DMS53 (cell line): ENCODE data around the gene RASA2.
A peak's percentile ranks its signal among the peaks of the same experiment; 100 is the strongest.

ENCODE experiments used
- DNase-seq: peaks from one replicate; lab custom pipeline; 2025; lab: John Stamatoyannopoulos, UW

RASA2 gene

GRCh38 chr3:141537856-141538255, 51.0 kb downstream of the RASA2 start:
- no peak for DNase-seq

GRCh38 chr3:141538568-141539240, 51.9 kb downstream of the RASA2 start:
- DNase-seq = no peak

DNA sequence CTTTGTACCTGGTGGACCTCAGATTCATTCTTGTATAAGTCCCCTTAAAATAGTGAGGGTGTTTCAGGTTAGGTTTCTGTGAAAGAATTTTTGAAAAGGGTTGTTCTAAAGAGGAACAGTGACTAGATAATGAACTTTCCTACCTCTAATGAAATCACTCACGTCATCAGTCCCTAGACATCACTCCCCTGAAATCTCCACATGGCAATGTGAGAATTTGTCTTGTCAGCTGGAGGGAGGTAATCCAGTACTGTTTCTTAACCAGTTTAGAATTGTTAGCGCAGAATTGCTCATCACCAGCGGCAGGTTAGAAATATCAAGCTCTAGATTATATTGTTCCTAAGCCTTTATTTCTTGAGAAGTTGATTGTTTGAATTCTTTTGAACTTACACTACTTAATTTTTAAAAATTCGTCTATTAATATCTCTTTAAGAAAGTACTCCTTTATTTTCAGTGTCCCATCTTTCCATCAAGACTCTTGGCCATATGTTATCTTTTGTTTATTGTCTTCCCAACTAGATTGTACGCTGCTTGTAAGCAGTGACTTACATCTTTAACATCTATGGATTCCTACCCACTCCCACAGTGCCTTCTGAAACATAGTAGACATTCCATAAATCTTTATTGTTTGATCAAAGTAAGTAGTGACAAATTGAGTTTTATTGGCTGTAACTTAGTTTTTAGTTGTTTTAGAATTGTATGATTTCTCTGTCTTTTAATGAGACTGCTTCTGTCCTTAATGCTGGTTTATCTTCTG, 52.8 kb downstream of the RASA2 start:
- no peak for DNase-seq

GRCh38 chr3:141540531-141540930, 53.7 kb downstream of the RASA2 start:
- DNase-seq = no peak

DNA sequence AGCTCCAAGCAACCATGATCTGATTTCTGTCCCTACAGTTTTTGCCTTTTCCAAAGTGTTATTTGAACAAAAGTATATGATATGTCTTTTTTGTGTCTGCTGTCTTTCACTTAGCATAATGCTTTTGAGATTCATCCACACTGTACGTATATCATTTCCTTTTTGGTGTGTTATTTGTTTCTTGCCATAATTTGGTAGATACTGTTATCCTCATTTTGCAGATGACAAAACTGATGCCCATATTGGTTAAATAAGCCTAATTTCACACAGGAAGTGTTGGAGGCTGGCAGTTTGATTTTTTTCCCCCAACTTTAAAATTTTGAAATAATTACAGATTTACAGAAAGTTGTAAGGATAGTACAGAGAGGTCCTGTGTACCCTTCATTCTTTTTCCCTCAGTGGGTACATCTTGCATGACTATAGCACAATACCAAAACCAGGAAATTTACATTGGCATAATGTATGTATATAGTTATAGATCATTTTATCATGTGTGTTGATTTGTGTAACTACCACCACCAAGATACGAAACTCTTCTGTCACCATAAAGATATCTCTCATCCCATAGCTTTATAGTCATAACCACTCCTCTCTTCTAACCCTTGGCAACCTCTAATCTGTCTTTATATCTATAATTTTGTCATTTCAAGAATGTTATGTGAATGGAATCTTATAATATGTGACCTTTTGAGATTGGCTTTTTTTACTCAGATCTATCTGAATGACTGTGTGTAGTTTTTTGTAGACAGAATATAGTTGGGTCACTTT, 55.6 kb downstream of the RASA2 start:
- DNase-seq = no peak

DNA sequence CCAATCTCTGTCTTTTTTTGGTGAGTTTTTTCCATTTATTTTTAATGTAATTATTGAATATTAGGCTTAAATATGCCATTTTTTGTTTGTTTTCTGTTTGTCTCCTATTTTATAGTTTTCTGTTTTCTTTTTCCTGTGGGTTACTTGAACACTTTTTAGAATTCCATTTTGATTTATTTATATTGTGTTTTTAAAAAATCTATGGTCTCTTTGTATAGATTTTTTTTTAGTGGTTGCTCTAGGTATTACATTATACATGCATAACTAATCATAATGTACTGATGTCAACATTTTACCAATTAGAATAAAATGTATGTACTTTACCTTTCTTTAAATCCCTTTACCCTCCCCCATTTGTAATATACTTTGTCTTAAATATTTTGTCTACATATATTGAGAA, 56.2 kb downstream of the RASA2 start:
- DNase-seq = no peak

GRCh38 chr3:141544697-141545096, 57.9 kb downstream of the RASA2 start:
- peak; percentile 29 for DNase-seq

DNA sequence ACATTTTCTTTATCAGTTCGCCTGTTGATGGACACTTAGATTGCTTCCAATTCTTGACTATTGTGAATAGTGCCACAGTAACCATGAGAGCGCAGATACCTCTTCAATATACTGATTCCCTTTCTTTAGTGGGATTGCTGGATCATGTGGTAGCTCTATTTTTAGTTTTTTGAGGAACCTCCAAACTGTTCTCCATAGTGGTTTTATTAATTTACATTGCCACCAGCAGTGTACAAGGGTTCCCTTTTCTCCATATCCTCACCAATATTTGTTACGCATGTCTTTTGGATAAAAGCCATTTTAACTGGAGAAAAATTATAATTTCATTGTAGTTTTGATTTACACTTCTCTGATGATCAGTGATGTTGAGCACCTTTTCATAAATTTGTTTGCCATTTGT, 59.3 kb downstream of the RASA2 start:
- no peak for DNase-seq

DNA sequence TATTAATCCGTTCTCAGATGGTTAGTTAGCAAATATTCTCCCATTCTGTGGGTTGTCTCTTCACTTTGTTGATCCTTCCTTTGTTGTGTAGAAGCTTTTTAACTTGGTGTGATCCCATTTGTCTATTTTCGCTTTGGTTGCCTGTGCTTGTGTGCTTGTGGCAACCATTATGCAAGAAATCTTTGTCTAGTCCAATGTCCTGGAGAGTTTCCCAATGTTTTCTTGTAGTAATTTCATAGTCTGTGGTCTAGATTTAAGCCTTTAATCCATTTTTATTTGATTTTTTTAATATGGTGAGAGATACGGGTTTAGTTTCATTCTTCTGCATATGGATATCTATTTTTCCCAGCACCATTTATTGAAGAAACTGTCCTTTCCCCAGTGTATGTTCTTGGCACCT, 59.8 kb downstream of the RASA2 start:
- no peak for DNase-seq

DNA sequence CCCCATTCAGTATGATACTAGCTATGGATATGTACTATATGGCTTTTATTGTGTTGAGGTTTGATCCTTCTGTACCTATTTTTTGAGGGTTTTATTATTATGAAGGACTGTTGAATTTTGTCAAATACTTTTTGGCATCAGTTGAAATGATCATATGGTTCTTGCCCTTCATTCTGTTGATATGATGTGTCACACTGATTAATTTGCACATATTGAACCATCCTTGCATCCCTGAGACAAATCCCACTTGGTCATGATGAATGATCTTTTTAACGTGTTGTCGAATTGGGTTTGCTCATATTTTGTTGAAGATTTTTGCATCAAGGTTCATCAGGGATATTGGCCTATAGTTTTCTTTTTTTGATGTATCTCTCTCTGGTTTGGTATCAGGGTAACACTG, 61.0 kb downstream of the RASA2 start:
- no peak for DNase-seq

DNA sequence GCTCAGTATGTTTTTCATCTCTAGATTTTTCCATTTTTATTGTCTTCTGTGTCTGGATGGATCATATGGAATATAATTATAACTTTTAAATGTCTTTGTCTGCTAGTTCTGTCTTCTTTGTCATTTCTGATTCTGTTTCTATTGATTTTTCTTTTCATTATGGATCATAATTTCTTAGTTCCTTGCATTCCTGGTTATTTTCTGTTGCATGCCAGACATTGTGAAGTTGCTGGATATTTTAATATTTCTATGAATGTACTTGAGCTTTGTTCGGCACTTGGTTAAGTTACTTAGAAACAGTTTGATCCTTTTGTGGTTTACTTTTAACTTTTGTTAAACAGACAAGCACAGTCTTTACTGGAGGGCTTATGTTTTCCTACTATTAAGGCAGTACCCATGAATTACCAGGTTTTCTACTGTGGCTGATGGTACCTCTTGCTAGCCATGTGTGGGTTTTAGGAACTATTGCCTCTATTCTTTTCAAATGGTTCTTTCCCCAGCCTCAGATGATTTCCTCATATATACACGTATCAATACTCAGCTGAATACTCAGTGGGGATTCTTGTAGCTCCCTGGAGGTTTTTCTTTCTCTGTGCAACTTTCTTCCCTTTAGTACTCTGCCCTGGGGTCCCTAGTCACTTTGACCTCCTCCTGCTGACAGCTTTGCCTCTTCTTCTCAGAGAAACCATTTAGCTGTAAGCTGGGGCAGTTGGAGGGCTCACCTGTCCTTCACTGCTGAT, 64.3 kb downstream of the RASA2 start:
- DNase-seq = no peak

DNA sequence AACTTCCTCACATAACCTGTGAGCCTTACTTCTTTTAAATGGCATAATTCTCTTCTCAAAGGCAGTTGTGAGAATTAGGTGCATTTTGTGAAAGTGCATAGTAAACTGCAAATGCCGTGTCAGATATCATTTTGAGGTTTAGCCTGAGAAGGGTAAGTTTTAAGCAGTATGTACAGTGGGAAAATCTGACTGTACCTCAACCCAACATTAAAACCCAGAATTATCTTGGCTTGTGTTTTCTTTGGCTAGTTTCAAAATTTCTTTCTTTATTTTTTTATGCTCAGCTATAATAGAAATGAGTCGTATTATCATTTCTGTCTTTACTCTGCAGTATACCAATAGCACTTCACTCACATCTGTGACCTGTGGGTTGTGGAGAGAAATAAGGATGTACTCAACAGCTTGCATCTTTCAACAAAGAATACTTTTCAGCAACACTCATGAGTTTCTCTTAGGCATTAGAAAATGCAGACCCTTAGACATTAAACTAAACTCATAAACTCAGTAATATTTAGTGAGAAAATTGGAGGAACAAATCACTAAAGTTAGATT, 65.7 kb downstream of the RASA2 start:
- DNase-seq = no peak

DNA sequence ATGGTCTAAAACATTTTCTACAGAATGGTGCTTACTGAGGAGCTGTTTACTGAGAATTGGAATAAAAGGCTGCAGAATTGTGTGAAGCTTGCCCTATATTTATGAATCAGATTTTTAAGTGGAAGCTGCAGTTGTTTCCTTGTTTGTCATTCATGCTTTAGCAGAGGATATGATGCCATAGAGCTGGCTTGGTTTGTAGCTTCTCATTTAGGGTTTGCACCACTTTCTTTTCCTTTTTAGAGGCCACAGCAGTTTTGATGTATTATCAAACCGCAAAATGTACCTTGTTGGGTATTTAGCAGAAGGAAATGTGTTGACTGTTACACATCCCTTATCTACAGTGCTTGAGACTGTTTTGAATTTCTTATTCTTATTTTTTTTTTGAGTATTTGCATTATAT, 66.2 kb downstream of the RASA2 start:
- no peak for DNase-seq

- no peak for DNase-seq
Measured at GRCh38 chr3:141556034-141556433, 69.2 kb downstream of the RASA2 start.

- DNase-seq = no peak
Measured at GRCh38 chr3:141557961-141558706, 71.3 kb downstream of the RASA2 start.

- peak; percentile 68 for DNase-seq
Measured at GRCh38 chr3:141561426-141562034, 74.7 kb downstream of the RASA2 start.

DNA sequence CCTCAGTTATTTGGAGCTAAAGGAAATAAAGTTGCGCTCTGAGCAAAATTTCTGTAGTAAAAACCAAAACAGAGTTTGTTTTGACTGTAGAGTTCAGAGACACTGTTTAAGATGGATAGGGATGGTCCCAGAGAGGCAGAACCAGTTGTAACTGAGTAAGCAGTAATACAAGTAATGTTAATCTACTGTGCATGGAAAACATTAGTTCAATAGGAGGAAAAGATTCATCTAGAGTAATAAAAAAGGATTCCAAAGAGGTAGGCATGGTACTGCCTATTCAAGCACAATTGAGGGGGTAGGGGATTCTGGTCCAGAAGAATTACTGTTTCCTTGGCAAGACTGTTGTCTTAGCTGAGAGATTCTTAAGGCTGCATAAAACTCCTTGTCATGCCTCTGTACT, 77.4 kb downstream of the RASA2 start:
- no peak for DNase-seq

DNA sequence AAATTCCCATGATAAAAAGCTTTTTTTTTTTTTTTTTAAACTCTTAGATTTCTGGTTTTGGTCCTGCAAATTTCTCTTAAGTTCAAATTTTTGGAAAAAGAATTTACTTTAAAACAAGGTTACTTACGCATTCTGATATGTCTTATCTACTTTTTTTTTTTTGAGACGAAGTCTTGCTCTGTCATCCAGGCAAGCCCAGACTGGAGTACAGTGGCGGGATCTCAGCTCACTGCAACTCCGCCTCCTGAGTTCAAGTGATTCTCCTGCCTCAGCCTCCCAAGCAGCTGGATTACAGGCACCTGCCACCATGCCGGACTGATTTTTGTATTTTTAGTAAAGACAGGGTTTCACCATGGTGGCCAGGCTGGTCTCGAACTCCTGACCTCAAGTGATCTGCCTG, 83.2 kb downstream of the RASA2 start:
- DNase-seq = no peak

DNA sequence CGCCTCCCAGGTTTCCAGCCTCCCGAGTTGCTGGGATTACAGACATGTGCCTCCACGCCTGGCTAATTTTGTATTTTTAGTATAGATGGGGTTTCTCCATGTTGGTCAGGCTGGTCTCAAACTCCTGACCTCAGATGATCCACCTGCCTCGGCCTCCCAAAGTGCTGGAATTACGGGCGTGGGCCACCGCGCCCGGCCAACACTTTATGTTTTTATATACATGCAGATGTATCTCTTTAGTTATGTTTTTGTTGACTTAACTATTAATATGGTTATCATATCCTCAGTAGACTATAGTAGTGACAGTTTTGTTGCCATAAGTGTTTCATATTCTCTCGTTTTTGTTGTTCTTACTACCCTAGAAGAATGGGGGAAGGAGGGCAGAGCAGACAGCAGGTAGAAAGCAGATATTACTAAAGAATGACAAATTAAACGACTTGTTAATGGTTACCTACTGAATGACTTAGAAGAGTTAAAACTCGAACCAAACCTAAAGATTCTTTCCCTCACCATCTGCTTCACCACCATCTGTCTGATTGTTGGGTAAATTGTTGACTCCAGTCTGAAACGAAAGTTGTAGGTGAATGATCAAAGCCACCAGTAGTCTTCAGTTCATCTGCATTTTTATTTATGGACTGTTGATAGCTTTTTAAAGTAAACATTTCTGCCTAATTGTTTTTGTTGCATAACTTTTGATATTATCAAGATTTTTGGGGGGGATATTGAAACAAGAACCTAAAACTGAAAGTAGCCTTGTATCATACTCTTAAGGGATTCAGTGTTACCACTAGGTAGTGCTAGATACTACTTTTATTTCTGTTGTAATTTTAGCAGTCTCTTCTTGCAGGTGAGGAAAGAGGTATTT, 89.3 kb downstream of the RASA2 start:
- DNase-seq = peak; percentile 33

- DNase-seq = no peak
Measured at GRCh38 chr3:141576744-141577052, 89.9 kb downstream of the RASA2 start.
